ENCODE results near the gene ZNF710. TPM values are rescaled to one million over a fixed set of nuclear protein-coding genes. Genes with fewer than 3 reads are reported as not detected.

The ZNF710 gene
- total RNA-seq, 1 experiment from 2014 or later, result 10.0 TPM

DNA sequence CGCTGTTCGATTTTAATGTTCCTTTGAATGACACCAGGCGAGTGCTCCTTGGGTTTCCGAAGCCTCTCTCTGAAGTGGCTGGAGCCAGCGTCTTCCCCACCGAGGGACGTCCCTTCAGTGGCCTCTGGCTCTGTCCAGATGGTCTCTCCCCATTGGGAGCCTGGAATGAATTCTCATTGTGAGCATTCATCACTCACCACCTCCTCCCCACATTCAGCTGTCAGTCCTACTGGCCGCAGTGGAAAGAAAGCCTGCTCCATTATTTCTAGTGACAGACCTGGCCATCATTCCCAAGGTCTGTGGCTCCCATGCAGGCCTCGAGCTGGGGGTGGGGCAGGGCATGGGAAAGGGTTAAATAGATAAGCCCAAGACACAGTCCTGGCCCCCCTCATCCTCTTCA is 35.2 kb downstream of the ZNF710 start:
- no peaks in the 10 kb centered on the region for H4K20me1 ChIP-seq (ENCODE audit: insufficient read depth)
- H2AFZ ChIP-seq (ENCODE audit: low read depth, low read length, poor library complexity, severe bottlenecking), result no peak overlapping the region
- no peak overlapping the region for H3K9ac ChIP-seq (ENCODE audit: low read length)
- no peaks in the 10 kb centered on the region for H3K36me3 ChIP-seq (ENCODE audit: control insufficient read depth in 1 of 2, insufficient read depth in 2 of 2, low read length in 2 of 2)
- no peak overlapping the region for H3K4me3 ChIP-seq (replicated peaks in 1 of 2; ENCODE audit: low read depth in 1 of 2, low read length in 2 of 2)
- H3K4me1 ChIP-seq (ENCODE audit: control insufficient read depth in 1 of 2, insufficient read depth in 2 of 2, low read length in 2 of 2), result peaks cover 7 to 42% of the 10 kb centered on the region in 2 experiments
- no peak for ATAC-seq
- TF ChIP-seq SP1 (IDR thresholded peaks at IDR 0.05; ENCODE audit: low read depth), result no peak
- TF ChIP-seq CBX3 (IDR thresholded peaks at IDR 0.05; ENCODE audit: low read depth), result no peak
- no peak for TF ChIP-seq REST (IDR thresholded peaks at IDR 0.05; ENCODE audit: low read depth)
- TF ChIP-seq FOSL1 (IDR thresholded peaks at IDR 0.05; ENCODE audit: low read depth), result no peak
- DNase-seq (ENCODE audit: low read depth, low spot score), result no peak
- RAD21 ChIA-PET (ENCODE audit: low non-redundant PET in 1 of 2, low total read pairs in 2 of 2, uncharacterized antibody in 2 of 2, unreplicated experiment in 2 of 2), result no interaction called here
- no peaks in the 10 kb centered on the region for H3K9me3 ChIP-seq (ENCODE audit: control insufficient read depth in 1 of 2, insufficient read depth in 1 of 2, low read depth in 1 of 2, low read length in 2 of 2)
- no peaks in the 10 kb centered on the region for H3K9me2 ChIP-seq (ENCODE audit: insufficient read depth)
- H3K4me2 ChIP-seq (ENCODE audit: low read length), result no peak overlapping the region
- no peaks in the 10 kb centered on the region for H3K27me3 ChIP-seq (ENCODE audit: insufficient read depth, low read length)
- no peaks in the 10 kb centered on the region for H3K79me2 ChIP-seq (ENCODE audit: insufficient read depth, low read length)
- POLR2A ChIA-PET, result no interaction called here
- no TSS peak for BruUV-seq (replicated peaks)
- CTCF ChIA-PET, result no interaction called here
- H3K27ac ChIP-seq (ENCODE audit: low read depth, low read length), result no peak overlapping the region
- intact Hi-C loops (cut with micrococcal nuclease), result no loop called here

DNA sequence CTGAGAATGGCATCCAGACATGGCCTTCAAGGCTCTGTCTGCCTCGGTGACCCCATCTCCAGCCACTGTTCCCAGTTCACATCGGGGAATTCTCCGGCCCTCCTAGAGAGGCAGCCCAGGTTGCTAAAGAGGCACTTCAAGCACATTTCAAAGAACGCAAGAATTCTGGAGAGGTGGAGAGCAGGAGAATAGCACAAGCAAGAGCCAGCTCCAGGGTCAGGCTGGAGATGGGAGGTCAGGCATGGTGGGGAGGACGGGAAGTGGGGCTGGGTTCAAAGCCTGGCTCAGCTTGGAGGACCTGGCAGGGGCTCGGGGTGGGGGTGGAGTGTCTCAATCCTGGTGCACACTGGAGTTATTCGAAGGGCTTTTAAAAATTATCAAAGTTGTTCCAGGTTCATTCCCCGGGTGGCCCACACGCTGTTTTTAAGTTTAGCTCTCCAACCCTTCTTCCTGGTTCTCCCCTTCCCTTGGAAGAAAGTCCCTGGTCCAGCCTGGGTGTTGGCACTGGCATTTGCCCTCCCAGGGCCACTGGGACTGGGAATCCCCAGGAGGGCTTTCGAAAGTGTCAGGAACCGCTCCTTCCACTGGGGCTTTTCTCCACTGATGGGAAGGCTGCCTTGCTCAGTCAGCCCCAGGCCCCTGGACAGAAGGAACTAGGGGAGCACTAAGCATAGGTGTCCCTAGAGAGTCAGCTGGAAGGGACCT is 35.8 kb downstream of the ZNF710 start:
- no peak overlapping the region for H3K27ac ChIP-seq (ENCODE audit: low read depth, low read length)
- H3K9ac ChIP-seq (ENCODE audit: low read length), result no peak overlapping the region
- no peak overlapping the region for H3K4me3 ChIP-seq (replicated peaks in 1 of 2; ENCODE audit: low read depth in 1 of 2, low read length in 2 of 2)
- no peaks in the 10 kb centered on the region for H4K20me1 ChIP-seq (ENCODE audit: insufficient read depth)
- no peaks in the 10 kb centered on the region for H3K27me3 ChIP-seq (ENCODE audit: insufficient read depth, low read length)
- no peak for DNase-seq (ENCODE audit: low read depth, low spot score)
- no peaks in the 10 kb centered on the region for H3K9me2 ChIP-seq (ENCODE audit: insufficient read depth)
- CTCF ChIA-PET, result no interaction called here
- H3K79me2 ChIP-seq (ENCODE audit: insufficient read depth, low read length), result no peaks in the 10 kb centered on the region
- no peak overlapping the region for H3K4me2 ChIP-seq (ENCODE audit: low read length)
- BruUV-seq (replicated peaks), result no TSS peak
- intact Hi-C loops (cut with micrococcal nuclease), result no loop called here
- POLR2A ChIA-PET, result no interaction called here
- H3K4me1 ChIP-seq (ENCODE audit: control insufficient read depth in 1 of 2, insufficient read depth in 2 of 2, low read length in 2 of 2), result peaks cover 7 to 41% of the 10 kb centered on the region in 2 experiments
- H3K9me3 ChIP-seq (ENCODE audit: control insufficient read depth in 1 of 2, insufficient read depth in 1 of 2, low read depth in 1 of 2, low read length in 2 of 2), result no peaks in the 10 kb centered on the region
- no peaks in the 10 kb centered on the region for H3K36me3 ChIP-seq (ENCODE audit: control insufficient read depth in 1 of 2, insufficient read depth in 2 of 2, low read length in 2 of 2)
- RAD21 ChIA-PET (ENCODE audit: low non-redundant PET in 1 of 2, low total read pairs in 2 of 2, uncharacterized antibody in 2 of 2, unreplicated experiment in 2 of 2), result no interaction called here
- no peak for TF ChIP-seq ATF3 (IDR thresholded peaks at IDR 0.05)
- TF ChIP-seq ZFX (IDR thresholded peaks at IDR 0.05), result no peak
- no peak for TF ChIP-seq FOSL1 (IDR thresholded peaks at IDR 0.05; ENCODE audit: low read depth)
- no peak for TF ChIP-seq REST (IDR thresholded peaks at IDR 0.05; ENCODE audit: low read depth)
- TF ChIP-seq POLR2A (IDR thresholded peaks at IDR 0.05; ENCODE audit: borderline replicate concordance, extremely low read depth, insufficient read depth, insufficient read length), result no peak
- TF ChIP-seq EZH2 (IDR thresholded peaks at IDR 0.05), result no peak
- TF ChIP-seq EZH2phosphoT487 (IDR thresholded peaks at IDR 0.05; ENCODE audit: borderline replicate concordance), result no peak
- TF ChIP-seq ELF1 (IDR thresholded peaks at IDR 0.05; ENCODE audit: borderline replicate concordance, low read depth), result no peak
- TF ChIP-seq TCF7L2 (IDR thresholded peaks at IDR 0.05; ENCODE audit: borderline replicate concordance, extremely low read depth, insufficient read depth, insufficient read length), result no peak
- TF ChIP-seq JUND (IDR thresholded peaks at IDR 0.05), result no peak
- H2AFZ ChIP-seq (ENCODE audit: low read depth, low read length, poor library complexity, severe bottlenecking), result no peak overlapping the region
- ATAC-seq, result no peak
